ENCODE results near the gene HES2. TPM values are rescaled to one million over a fixed set of nuclear protein-coding genes. Genes with fewer than 3 reads are reported as not detected.
"Not testable (repeated sequence)": the region's sequence is repeated elsewhere in the genome, so short reads cannot be mapped to it uniquely, and the experiment has no call there.

Gene HES2
- total RNA-seq, 4 donors from 2014 or later: 7.3 TPM; not detected in 3

DNA sequence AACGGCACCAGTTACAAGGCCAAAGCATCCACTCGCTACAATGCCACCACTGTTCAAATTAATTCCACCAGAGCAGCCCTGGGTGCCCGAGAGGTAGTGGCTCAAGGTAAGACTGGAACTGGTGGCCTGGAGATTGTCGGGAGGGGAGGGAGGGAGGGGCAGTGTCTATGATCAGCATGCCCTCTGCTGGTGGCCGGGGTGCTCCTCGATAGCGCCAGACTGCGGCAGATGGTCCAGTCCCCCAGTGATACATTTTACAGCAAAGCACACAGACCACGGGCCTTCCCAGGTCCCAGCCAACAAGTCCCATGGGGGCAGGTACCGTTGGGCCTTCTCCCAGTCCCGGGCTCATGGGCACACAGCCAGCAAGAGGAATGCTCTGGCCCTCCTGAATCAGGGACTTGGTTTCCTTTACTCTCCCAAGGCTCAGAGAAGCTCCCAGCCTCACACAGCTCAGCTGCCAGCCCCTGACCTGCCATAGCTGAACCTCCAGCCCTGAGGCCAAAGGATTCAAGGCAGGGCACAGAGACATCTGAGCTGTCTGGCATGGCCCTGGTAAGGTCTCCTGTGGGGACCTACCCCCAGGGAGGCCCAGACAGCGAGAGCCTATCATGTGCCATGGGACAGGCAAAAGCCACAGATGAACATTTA is 41.5 kb downstream of the HES2 start:
- H3K36me3 ChIP-seq: no peaks in the 10 kb centered on the region
- ATAC-seq: no peak
- no peak overlapping the region for H3K4me3 ChIP-seq
- H3K27me3 ChIP-seq: no peaks in the 10 kb centered on the region
- TF ChIP-seq, protein P1, sequence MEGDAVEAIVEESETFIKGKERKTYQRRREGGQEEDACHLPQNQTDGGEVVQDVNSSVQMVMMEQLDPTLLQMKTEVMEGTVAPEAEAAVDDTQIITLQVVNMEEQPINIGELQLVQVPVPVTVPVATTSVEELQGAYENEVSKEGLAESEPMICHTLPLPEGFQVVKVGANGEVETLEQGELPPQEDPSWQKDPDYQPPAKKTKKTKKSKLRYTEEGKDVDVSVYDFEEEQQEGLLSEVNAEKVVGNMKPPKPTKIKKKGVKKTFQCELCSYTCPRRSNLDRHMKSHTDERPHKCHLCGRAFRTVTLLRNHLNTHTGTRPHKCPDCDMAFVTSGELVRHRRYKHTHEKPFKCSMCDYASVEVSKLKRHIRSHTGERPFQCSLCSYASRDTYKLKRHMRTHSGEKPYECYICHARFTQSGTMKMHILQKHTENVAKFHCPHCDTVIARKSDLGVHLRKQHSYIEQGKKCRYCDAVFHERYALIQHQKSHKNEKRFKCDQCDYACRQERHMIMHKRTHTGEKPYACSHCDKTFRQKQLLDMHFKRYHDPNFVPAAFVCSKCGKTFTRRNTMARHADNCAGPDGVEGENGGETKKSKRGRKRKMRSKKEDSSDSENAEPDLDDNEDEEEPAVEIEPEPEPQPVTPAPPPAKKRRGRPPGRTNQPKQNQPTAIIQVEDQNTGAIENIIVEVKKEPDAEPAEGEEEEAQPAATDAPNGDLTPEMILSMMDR (IDR thresholded peaks at IDR 0.05): no peak
- no peak for TF ChIP-seq POLR2A (IDR thresholded peaks at IDR 0.05)
- no peak for TF ChIP-seq EP300 (IDR thresholded peaks at IDR 0.05)
- TF ChIP-seq POLR2AphosphoS5 (IDR thresholded peaks at IDR 0.05): no peak
- H3K27ac ChIP-seq: no peak overlapping the region
- H3K9me3 ChIP-seq: peaks cover 0 to 5% (median 0%) of the 10 kb centered on the region in 3 donors
- no peaks in the 10 kb centered on the region for H3K4me1 ChIP-seq
- 65% methylated on average over 6 of the region's 12 CpGs; no CpG with 5 or more reads in 1 of the 2 donors for WGBS, 2 donors (ENCODE audit: low coverage in 1 of 2)

DNA sequence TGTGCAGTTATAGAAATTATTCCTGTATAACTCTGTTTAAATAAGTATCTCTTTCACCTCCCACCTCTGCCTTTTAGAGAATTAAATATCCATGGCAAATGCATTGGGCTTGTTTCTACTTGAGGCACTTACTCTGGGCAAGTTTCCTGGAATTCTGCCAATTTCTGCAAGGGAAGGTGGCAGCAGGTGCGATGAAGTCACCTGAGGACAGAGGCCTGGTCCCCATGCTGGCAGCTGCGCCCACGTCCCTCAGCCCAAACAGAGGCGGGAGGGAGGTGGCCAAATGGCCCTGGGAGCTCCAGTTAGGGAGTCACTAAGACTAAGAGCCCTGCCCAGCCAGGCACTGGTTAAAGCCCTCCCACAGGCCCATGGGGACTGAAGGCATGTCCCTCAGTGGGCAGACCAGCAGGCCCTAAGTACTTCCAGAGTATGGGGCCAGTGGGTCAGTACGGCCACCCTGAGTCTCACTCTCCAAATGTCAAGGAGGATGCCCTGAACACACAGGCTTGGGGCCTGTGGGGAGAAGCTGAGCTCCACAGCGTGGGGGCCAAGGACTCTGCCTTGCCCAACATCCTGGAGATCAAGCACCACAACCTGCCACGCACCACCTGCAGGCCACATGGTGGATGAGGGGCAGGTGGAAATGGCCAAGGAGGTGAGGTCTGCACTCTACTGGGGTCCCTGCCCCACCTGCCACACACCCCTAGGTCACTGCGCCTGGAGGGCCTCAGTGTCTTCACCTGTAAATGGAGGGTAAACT is 45.6 kb downstream of the HES2 start:
- Histone ChIP-seq H3K9me3 (no peaks in the 10 kb centered on the region), H3K27ac (no peak overlapping the region), H3K27me3 (no peaks in the 10 kb centered on the region), H3K4me1 (no peaks in the 10 kb centered on the region), H3K36me3 (no peaks in the 10 kb centered on the region), H3K4me3 (no peak overlapping the region)
- 100% methylated on average over 3 of the region's 8 CpGs; no CpG with 5 or more reads in 1 of the 2 donors for WGBS, 2 donors (ENCODE audit: low coverage in 1 of 2)
- TF ChIP-seq POLR2AphosphoS5 (IDR thresholded peaks at IDR 0.05) (no peak), EP300 (IDR thresholded peaks at IDR 0.05) (no peak), POLR2A (IDR thresholded peaks at IDR 0.05) (no peak)
- TF ChIP-seq, protein P1 (IDR thresholded peaks at IDR 0.05): no peak
- ATAC-seq: no peak

DNA sequence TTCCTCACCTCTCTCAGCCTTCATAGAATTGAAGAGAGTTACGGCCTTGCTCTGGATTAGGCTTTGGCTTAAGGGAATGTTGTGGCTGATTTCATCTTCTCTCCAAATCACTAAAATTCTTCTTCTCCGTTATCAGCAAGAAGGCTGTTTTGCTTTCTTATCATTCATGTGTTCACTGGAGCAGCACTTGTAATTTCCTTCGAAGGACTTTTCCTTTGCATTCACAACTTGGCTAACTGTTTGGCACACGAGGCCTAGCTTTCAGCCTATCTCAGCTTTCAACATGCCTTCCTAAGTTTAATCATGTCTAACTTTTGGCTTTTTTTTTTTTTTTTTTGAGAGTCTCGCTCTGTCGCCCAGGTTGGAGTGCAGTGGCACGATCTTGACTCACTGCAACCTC is 47.5 kb downstream of the HES2 start:
- not testable (repeated sequence) for H3K9me3 ChIP-seq, H3K4me1 ChIP-seq, H3K27me3 ChIP-seq, H3K36me3 ChIP-seq, H3K4me3 ChIP-seq, ATAC-seq, H3K27ac ChIP-seq
- 87 to 95% methylated on average over 3 to 7 of the region's 7 CpGs for WGBS, 2 donors (ENCODE audit: low coverage in 1 of 2)

DNA sequence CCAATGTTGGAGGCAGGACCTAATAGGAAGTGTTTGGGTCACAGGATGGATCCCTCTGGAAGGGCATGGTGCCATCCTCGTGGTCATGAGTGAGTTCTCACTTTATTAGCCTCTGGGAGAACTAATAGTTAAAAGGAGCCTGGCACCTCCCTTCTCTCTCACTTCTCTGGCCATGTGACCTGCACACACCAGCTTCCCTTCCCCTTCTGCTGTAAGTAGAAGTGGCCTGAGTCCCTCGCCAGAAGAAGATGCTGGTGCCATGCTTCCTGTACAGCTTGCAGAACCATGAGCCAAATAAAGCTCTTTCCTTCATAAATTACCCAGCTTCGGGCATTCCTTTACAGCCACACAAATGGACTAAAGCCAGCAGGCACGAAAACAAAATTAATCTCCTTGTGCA is 49.7 kb downstream of the HES2 start:
- Histone ChIP-seq H3K27me3 (no peaks in the 10 kb centered on the region), H3K36me3 (no peaks in the 10 kb centered on the region), H3K4me1 (no peaks in the 10 kb centered on the region), H3K4me3 (no peak overlapping the region), H3K9me3 (no peaks in the 10 kb centered on the region), H3K27ac (no peak overlapping the region)
- TF ChIP-seq, protein P1 (IDR thresholded peaks at IDR 0.05): no peak
- no peak for TF ChIP-seq POLR2A (IDR thresholded peaks at IDR 0.05)
- TF ChIP-seq EP300 (IDR thresholded peaks at IDR 0.05): no peak
- no peak for TF ChIP-seq POLR2AphosphoS5 (IDR thresholded peaks at IDR 0.05)
- no peak for ATAC-seq
- WGBS, 2 donors (ENCODE audit: low coverage in 1 of 2): 75 to 83% methylated on average over 3 of the region's 4 CpGs

DNA sequence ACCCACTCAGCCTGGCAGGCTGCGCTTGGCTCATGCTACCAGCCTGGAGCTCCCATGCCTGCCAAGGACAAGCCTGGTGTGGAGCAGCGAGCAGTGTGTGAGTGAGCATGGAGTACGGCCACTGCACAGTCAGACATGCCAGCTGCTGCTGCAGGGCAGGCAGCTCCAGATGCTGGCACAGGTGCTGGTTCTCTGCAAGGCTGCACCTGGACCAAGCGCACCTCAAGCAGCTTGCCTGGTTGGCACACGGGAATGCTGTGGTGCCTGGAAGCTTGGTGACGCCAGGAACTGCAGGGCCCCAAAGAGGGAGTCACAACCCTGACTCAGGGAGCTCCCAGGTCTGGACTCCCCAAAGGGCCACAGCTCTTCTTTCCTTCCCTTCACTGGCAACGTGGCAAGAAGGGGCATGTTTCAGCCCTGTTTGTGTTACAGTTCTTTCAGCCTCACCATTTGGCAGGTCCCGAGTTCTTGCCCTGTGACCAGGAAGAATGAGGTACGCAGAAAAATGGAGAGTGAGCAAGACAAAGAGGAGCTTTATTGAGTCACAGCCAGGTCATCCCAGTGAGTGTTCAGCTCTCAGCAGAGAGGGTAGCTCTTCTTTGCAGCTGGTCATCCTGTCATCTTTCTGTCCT is 52.2 kb downstream of the HES2 start:
- no peaks in the 10 kb centered on the region for H3K9me3 ChIP-seq
- no peaks in the 10 kb centered on the region for H3K27me3 ChIP-seq
- no peak for ATAC-seq
- no peak overlapping the region for H3K27ac ChIP-seq
- H3K36me3 ChIP-seq: no peaks in the 10 kb centered on the region
- TF ChIP-seq, protein P1 (IDR thresholded peaks at IDR 0.05): no peak
- TF ChIP-seq POLR2AphosphoS5 (IDR thresholded peaks at IDR 0.05) (no peak), POLR2A (IDR thresholded peaks at IDR 0.05) (no peak), EP300 (IDR thresholded peaks at IDR 0.05) (no peak)
- 65 to 80% methylated on average over 1 to 2 of the region's 9 CpGs for WGBS, 2 donors (ENCODE audit: low coverage in 1 of 2)
- peaks cover 0 to 6% (median 0%) of the 10 kb centered on the region in 3 donors for H3K4me1 ChIP-seq
- H3K4me3 ChIP-seq: no peak overlapping the region

All from gastroesophageal sphincter (tissue), 4 donors.